HTERT RPE-1 (cell line): ENCODE results near the gene GLRA3.
"Not testable (repeated sequence)": the region's sequence is repeated elsewhere in the genome, so short reads cannot be mapped to it uniquely, and the experiment has no call there.

Experiments used
- in situ Hi-C: fragments of 300-500 bp; cut with MboI; formaldehyde crosslinking; loops from 4 replicates; pipeline ENCODE4 v1.14.3; 2020; ENCODE audit warnings: low sequenced_read_pairs

The GLRA3 gene

GRCh38 chr4:174828845-174829701, at the start of gene GLRA3:
Gene GLRA3, minus strand, starts transcription at chr4:174829247. Its CDS starts 436 bp downstream, at chr4:174828811.
- in situ Hi-C loops: no loop called here

GRCh38 chr4:174874898-174875297, 45.9 kb upstream of the GLRA3 start:
- in situ Hi-C loops: no loop called here

DNA sequence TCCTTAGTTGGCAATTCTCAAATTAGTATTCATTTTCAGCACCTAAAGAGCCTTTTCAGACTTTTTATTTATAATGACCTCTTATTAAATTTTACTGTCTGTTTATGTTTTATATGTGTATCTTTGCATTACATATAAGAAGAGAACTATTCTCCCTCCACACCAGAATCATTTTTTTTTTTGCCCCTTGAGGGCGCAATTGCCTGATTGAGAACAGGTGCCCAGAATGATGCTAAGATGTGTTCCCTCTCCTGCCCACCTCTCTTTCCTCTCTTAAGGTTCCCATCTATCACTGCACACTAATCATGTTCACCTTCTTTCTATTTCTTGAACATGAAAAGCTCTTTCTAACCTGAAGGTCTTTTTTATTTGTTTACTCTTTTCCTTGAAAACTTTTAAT, 44.9 kb upstream of the GLRA3 start:
- in situ Hi-C loops: no loop called here

DNA sequence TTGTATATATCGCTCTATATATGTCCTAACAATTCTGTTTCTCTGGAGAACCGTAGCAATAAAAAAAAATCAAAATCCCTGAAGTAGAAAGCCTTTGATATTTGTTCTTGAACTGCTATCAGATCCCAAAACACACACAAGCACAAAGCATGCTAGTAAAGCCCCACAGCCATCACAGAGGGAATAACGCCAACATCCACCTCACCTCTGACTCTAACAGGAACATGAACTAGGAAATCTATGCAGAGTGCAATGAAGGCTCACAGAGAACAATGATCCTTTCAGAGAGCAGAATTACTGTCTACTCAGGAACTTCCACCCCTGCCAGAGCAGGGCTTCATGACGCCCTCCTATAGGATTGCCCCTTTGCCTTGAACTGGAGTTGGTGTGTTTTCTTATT, 44.1 kb upstream of the GLRA3 start:
- in situ Hi-C loops: not testable (repeated sequence)

DNA sequence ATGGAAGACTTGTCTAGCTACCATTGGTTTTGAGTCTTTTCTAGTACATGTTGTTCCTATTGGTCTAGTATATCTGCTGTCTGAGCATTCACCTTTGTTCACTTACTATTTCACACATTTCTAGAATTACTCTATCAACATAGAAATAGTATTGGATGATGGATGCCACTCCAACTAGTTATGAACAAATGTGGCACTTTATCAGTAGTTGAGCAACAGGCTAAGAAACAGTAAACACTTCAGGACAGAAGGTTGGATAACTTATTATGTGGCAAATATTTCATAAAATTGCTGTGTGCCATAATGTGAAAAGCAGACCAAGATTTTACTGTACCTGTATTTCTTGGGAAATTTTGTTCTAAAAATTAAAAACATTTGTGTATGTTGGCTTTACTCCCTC, 42.4 kb upstream of the GLRA3 start:
- in situ Hi-C loops: no loop called here

GRCh38 chr4:174870311-174870710, 41.3 kb upstream of the GLRA3 start:
- in situ Hi-C loops: no loop called here

GRCh38 chr4:174869339-174869738, 40.3 kb upstream of the GLRA3 start:
- in situ Hi-C loops: no loop called here

- in situ Hi-C loops: no loop called here
Measured at GRCh38 chr4:174867903-174868302, 38.9 kb upstream of the GLRA3 start.

DNA sequence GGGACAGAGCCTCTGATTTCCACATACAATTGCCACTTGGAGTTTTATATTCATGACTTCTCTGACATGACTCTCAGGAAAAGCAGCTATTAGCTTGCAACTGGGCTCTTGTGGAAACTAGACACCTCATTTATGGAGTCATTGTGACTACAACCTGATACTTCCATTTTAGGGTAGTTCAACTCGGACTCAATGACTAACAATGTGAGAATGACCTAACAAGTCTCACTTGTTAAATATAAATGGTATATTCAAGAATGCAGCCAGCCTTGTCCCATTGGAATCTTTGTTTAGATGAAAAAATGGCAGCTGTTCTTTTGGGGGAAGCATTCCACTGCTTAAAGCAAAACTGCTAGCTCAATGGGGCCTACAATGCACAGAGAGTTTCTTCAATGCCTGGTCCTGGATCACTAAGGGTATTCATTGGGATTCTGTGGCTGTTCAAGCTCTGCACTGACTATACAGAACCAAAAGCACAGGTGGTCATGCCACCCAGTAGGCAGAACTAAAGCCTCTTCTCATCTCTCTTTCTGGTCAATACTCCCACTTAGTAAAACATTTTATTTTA, 36.5 kb upstream of the GLRA3 start:
- in situ Hi-C loops: no loop called here

- in situ Hi-C loops: no loop called here
Measured at GRCh38 chr4:174864031-174864430, 35.0 kb upstream of the GLRA3 start.

DNA sequence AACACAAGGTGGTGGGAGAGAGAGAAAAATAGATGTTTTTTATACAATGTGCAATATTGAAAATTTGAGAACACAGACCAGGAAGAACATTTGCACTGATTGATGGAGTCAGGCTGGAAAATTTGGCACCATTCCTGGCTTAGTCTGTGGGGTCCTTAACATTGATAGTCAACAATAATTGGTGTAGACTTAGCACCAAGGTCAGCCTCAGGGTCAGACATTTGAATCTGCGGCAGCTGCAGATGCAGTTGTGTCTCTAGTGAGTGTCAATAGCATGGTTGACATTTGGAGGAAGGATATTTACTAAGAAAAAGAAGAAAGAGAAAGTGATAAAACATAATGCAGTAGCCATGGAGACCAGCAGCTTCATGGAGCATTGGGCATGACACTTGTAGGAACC, 31.5 kb upstream of the GLRA3 start:
- in situ Hi-C loops: no loop called here

DNA sequence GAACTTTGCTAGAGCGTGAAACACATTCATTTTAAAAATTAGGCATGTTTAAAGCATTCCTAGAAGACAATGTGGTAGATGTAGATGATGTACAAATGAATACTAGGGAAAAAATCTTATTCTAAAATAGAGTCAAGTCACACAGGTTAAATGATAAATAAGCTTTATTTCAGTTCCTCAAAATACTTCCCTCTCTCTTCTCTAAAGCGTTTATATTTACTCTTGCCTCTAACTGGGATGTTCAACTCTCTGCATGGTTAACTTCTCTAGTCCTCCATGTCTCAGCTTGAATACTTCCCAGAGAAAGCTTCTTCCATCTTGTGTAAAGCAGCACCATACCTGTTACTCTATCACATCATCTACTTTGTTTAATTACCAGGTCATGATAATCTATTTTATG, 30.9 kb upstream of the GLRA3 start:
- in situ Hi-C loops: no loop called here

GRCh38 chr4:174856926-174857800, 28.1 kb upstream of the GLRA3 start:
- in situ Hi-C loops: no loop called here

- in situ Hi-C loops: no loop called here
Measured at GRCh38 chr4:174855050-174855449, 26.0 kb upstream of the GLRA3 start.

DNA sequence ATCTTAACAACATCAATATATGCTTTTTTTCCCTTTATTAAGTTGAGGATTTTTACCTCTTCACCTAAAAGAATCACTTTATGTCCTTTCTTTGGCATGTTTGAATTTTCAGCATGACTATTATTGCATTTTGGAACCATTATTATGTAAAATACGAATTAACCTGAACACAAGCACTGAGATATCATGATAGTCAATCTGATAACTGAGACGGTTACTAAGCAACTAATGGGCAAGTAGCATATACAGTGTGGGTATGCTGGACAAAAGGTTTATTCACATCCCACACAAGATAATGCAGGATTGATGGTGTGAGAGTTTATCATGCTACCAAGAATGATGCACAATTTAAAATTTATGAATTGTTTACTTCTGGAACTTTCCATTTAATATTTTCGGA, 24.6 kb upstream of the GLRA3 start:
- in situ Hi-C loops: no loop called here

- in situ Hi-C loops: no loop called here
Measured at GRCh38 chr4:174848596-174848995, 19.5 kb upstream of the GLRA3 start.

- in situ Hi-C loops: no loop called here
Measured at GRCh38 chr4:174847801-174848427, 18.9 kb upstream of the GLRA3 start.

DNA sequence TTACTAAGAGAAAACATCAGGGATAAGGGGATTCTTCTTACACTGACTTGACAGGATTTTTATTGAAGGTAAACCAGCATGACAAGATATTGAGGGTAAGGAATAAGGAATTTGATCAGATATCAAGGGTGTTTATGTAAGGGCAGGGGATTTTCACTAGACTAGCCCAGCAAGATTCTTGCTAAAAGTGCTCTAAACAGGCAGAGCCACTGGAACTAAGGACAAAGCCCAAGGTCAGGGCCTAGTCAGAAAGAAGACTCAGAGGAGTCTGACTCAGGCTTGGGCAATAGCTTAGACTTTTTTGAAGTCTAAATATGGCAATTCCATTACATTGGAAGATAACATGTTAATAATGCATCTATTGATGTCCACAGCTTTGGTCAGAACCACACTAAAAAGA, 6.5 kb upstream of the GLRA3 start:
- in situ Hi-C loops: no loop called here

DNA sequence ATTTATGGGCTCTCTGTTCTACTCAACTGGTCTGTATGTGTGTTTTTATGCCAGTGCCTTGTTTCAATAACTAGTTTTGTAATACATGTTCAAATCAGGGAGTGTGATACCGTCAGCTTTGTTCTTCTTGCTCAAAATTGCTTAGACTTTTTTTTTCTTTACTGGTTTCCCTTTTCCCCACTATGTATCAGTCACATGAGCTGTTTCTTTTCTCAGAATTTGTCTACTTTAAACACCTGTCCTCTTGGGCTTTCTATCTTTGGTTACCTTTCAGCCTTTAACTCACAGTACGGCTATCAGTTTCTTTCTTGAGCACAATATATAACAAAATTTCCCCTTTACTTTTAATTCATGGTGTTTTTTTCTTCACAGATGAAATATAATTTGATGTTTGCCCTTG, 5.4 kb upstream of the GLRA3 start:
- in situ Hi-C loops: no loop called here

DNA sequence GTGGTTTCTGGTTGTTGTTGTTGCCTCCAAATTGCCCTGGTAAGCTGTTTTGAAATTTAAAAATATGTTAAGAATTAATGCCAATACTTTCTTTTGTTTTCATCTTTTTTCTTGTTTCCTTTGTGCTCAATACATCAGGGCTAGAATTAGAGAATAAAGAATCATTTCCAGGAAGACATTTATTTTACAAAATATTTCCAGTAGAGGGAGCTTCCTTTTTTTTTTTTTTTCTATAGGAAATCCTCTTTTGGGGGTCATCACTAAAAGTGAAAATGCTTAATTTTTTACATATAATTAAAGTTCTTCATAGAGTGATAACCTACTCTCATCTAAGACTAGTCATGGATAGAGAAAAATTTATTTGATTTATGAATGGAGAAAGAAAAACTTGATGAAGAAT, 2.4 kb downstream of the GLRA3 start:
- in situ Hi-C loops: no loop called here

DNA sequence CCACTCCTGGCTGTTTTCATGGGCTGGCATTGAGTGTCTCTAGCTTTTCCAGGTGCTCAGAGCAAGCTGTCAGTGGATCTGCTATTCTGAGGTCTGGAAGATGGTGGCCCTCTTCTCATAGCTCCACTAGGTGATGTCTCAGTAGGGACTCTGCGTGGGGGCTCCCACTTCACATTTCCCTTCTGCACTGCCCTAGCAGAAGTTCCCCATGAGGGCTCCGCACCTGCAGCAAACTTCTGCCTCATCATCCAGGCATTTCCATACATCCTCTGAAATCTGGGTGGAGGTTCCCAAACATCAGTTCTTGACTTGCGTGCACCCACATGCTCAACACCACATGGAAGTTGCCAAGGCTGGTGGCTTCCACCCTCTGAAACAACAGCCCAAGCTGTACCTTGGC, 13.8 kb downstream of the GLRA3 start:
- in situ Hi-C loops: no loop called here
